Measurements from ENCODE around the gene CBX8. TPM values are rescaled to one million over a fixed set of nuclear protein-coding genes. Genes with fewer than 3 reads are reported as not detected.

CBX8 gene
- total and polyA plus RNA-seq, 2 of the 13 experiments (the other 11 are each of a cell fraction or from before 2014, with no cell fraction given): 0.34 to 12.6 TPM

DNA sequence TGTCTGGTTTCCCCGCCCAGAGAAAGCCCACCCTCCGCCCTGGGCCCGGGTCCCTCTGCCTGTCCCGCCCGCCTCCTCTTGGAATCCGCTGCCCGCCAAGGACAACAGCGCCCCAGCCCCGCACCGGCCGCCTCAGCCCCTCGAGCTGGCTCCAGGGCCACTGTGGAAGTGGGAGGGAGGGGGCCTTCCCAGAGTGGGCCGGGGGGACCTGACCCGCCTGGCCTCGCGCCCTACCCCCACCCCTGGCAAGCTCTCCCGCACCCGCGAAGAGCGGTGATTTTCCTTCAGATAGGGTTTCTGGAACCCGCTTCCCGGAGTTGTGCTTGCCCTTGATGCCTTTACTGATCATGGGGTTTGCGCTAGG is 2.3 kb upstream of the CBX8 start (continued):
- TF ChIP-seq, protein P1, sequence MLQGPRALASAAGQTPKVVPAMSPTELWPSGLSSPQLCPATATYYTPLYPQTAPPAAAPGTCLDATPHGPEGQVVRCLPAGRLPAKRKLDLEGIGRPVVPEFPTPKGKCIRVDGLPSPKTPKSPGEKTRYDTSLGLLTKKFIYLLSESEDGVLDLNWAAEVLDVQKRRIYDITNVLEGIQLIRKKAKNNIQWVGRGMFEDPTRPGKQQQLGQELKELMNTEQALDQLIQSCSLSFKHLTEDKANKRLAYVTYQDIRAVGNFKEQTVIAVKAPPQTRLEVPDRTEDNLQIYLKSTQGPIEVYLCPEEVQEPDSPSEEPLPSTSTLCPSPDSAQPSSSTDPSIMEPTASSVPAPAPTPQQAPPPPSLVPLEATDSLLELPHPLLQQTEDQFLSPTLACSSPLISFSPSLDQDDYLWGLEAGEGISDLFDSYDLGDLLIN (CRISPR knock-in tag; IDR thresholded peaks at IDR 0.05; ENCODE audit: borderline replicate concordance): no peak
- TF ChIP-seq, protein P2, sequence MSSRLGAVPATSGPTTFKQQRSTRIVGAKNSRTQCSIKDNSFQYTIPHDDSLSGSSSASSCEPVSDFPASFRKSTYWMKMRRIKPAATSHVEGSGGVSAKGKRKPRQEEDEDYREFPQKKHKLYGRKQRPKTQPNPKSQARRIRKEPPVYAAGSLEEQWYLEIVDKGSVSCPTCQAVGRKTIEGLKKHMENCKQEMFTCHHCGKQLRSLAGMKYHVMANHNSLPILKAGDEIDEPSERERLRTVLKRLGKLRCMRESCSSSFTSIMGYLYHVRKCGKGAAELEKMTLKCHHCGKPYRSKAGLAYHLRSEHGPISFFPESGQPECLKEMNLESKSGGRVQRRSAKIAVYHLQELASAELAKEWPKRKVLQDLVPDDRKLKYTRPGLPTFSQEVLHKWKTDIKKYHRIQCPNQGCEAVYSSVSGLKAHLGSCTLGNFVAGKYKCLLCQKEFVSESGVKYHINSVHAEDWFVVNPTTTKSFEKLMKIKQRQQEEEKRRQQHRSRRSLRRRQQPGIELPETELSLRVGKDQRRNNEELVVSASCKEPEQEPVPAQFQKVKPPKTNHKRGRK (CRISPR knock-in tag; IDR thresholded peaks at IDR 0.05): 0 out of 2 replicates have a peak, but pooled peaks have one; percentile 32
- TF ChIP-seq, protein P3, sequence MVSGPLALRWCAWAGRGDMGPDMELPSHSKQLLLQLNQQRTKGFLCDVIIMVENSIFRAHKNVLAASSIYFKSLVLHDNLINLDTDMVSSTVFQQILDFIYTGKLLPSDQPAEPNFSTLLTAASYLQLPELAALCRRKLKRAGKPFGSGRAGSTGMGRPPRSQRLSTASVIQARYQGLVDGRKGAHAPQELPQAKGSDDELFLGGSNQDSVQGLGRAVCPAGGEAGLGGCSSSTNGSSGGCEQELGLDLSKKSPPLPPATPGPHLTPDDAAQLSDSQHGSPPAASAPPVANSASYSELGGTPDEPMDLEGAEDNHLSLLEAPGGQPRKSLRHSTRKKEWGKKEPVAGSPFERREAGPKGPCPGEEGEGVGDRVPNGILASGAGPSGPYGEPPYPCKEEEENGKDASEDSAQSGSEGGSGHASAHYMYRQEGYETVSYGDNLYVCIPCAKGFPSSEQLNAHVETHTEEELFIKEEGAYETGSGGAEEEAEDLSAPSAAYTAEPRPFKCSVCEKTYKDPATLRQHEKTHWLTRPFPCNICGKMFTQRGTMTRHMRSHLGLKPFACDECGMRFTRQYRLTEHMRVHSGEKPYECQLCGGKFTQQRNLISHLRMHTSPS (CRISPR knock-in tag; IDR thresholded peaks at IDR 0.05; ENCODE audit: low read depth): 0 out of 2 replicates have a peak, but pooled peaks have one; percentile 8
- TF ChIP-seq CTCF (CRISPR knock-in tag; IDR thresholded peaks at IDR 0.05): peak; percentile 33
- TF ChIP-seq PLRG1 (conservative IDR thresholded peaks at IDR 0.05): no peak
- no peak for TF ChIP-seq YY1 (IDR thresholded peaks at IDR 0.05; ENCODE audit: insufficient read depth, insufficient replicate concordance, low read depth, low read length)
- TF ChIP-seq RFX1 (IDR thresholded peaks at IDR 0.05): no peak
- TF ChIP-seq ZNF546 (CRISPR knock-in tag; conservative IDR thresholded peaks at IDR 0.05): no peak
- TF ChIP-seq ZSCAN22 (CRISPR knock-in tag; IDR thresholded peaks at IDR 0.05): 0 out of 2 replicates have a peak, but pooled peaks have one; percentile 2
- TF ChIP-seq ZNF343 (CRISPR knock-in tag; IDR thresholded peaks at IDR 0.05): no peak
- peak; percentile 25 for TF ChIP-seq HNRNPK (IDR thresholded peaks at IDR 0.05; ENCODE audit: low read depth, low read length, poor library complexity, severe bottlenecking)
- TF ChIP-seq, protein P4, sequence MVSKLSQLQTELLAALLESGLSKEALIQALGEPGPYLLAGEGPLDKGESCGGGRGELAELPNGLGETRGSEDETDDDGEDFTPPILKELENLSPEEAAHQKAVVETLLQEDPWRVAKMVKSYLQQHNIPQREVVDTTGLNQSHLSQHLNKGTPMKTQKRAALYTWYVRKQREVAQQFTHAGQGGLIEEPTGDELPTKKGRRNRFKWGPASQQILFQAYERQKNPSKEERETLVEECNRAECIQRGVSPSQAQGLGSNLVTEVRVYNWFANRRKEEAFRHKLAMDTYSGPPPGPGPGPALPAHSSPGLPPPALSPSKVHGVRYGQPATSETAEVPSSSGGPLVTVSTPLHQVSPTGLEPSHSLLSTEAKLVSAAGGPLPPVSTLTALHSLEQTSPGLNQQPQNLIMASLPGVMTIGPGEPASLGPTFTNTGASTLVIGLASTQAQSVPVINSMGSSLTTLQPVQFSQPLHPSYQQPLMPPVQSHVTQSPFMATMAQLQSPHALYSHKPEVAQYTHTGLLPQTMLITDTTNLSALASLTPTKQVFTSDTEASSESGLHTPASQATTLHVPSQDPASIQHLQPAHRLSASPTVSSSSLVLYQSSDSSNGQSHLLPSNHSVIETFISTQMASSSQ (IDR thresholded peaks at IDR 0.05; ENCODE audit: low read depth): no peak
- TF ChIP-seq, protein P4 (CRISPR knock-in tag; IDR thresholded peaks at IDR 0.05; ENCODE audit: borderline replicate concordance): no peak

Data from HepG2 (cell line).